Gastrocnemius medialis (tissue), 4 donors: ENCODE measurements around the gene ADD1.

ENCODE experiments used
- CTCF ChIP-seq, 5 experiments: fragments of 450-650 bp in 3 of 5; fragments of 200-600 bp in 2 of 5; sonication (generic) in 2 of 5; IDR thresholded peaks in 4 of 5; conservative IDR thresholded peaks in 1 of 5; 1 replicate in 4 of 5; 2 replicates in 1 of 5; pipeline ENCODE4 v1.5.1; 2016 to 2019; ENCODE audit warnings: antibody characterized with exemption in 5 of 5, mild to moderate bottlenecking in 3 of 5, moderate library complexity in 3 of 5
- POLR2A ChIP-seq, 2 donors: fragments of 450-650 bp; IDR thresholded peaks; one replicate each; pipeline ENCODE4 v1.6.1; 2017; ENCODE audit warnings: antibody characterized with exemption in 2 of 2, mild to moderate bottlenecking in 2 of 2, moderate library complexity in 2 of 2

GRCh38 chr4:2860391-2861348 is 17.0 kb downstream of the ADD1 start:
- TF ChIP-seq CTCF (IDR thresholded peaks at IDR 0.05 in 4 of 5, conservative IDR thresholded peaks at IDR 0.05 in 1 of 5) (no peak), POLR2A (IDR thresholded peaks at IDR 0.05) (peak in 1 of 2 donors; percentile 13)
